ENCODE results near the gene CYP1A2. TPM values are rescaled to one million over a fixed set of nuclear protein-coding genes. Genes with fewer than 3 reads are reported as not detected.

Gene CYP1A2
- total and polyA plus RNA-seq, 2 of the 13 experiments (the other 11 are each of a cell fraction or from before 2014, with no cell fraction given), result 0.07 TPM; not detected in 1

- no peaks in the 10 kb centered on the region for H3K9me3 ChIP-seq (ENCODE audit: low read length)
- CTCF ChIA-PET (ENCODE audit: low intra/inter-chr PET ratio, low total read pairs), result no interaction called here
- H4K20me1 ChIP-seq (ENCODE audit: insufficient read depth, low read length), result no peaks in the 10 kb centered on the region
- POLR2A ChIA-PET, result interaction anchor here (1.3 to 4.0 kb wide), 2 partner anchors 32 to 37 kb away, joined by 3 to 53 read pairs; partner anchors contain the start of gene CYP1A1
- ATAC-seq, result no peak
- TF ChIP-seq SNAPC4 (CRISPR knock-in tag; IDR thresholded peaks at IDR 0.05) (no peak), SAP130 (CRISPR knock-in tag; IDR thresholded peaks at IDR 0.05; ENCODE audit: low read depth) (no peak), RERE (CRISPR knock-in tag; IDR thresholded peaks at IDR 0.05; ENCODE audit: low read depth) (no peak), ATF3 (CRISPR knock-in tag; IDR thresholded peaks at IDR 0.05) (no peak), ZBTB25 (CRISPR knock-in tag; IDR thresholded peaks at IDR 0.05) (no peak), IKZF1 (IDR thresholded peaks at IDR 0.05) (no peak)
- no peak for FAIRE-seq
- H2AFZ ChIP-seq (ENCODE audit: low read length), result no peak overlapping the region
- H3K4me1 ChIP-seq (ENCODE audit: insufficient read depth, low read length), result peaks cover 24% of the 10 kb centered on the region
- in situ Hi-C loops (cut with HindIII; ENCODE audit: extremely low pct_ligation_motif_present, low pct_unique_long_range_greater_than_20kb) (no loop called here), intact Hi-C loops (cut with micrococcal nuclease; ENCODE audit: unreplicated experiment) (loop anchor here (10.0 kb wide), 1 partner anchor 58 kb away; no protein-coding TSS in a partner anchor)
- no peak overlapping the region for H3K4me3 ChIP-seq (replicated peaks in 1 of 3; ENCODE audit: insufficient read depth in 1 of 3, low read depth in 2 of 3, low read length in 3 of 3)
- no peak overlapping the region for H3K4me2 ChIP-seq (ENCODE audit: low read depth, low read length)
- H3K27ac ChIP-seq (ENCODE audit: extremely low read length, insufficient read depth, low read length), result no peak overlapping the region
- H3K79me2 ChIP-seq (ENCODE audit: insufficient read depth, low read length), result no peaks in the 10 kb centered on the region
- no peak for DNase-seq (ENCODE audit: low spot score)
- no TSS peak for BruUV-seq (replicated peaks)
- no peak overlapping the region for H3K9ac ChIP-seq (ENCODE audit: insufficient read depth, low read depth, low read length)
- H3K36me3 ChIP-seq (replicated peaks in 1 of 2; ENCODE audit: control insufficient read depth in 1 of 2, insufficient read depth in 2 of 2, low read length in 2 of 2), result no peaks in the 10 kb centered on the region
- WGBS (ENCODE audit: low lambda C conversion rate), result 40% methylated on average over 6 of the region's 6 CpGs
- no peaks in the 10 kb centered on the region for H3K27me3 ChIP-seq (ENCODE audit: control insufficient read depth in 1 of 2, insufficient read depth in 2 of 2, low read length in 2 of 2)
These were observed 14.1 kb downstream of the CYP1A2 start for GRCh38 chr15:74762791-74763150.
